Activated naive CD4-positive, alpha-beta T cell treated with anti-CD3 and anti-CD28 coated beads, Interleukin-2, amount 50 U/mL, for 72 hours (primary cell): Measurements from ENCODE around the gene USP5. TPM values are rescaled to one million over a fixed set of nuclear protein-coding genes. Genes with fewer than 3 reads are reported as not detected.

Experiments
- ATAC-seq, 2 donors: fragments of 150-1000 bp; cut with Tn5 transposase; 2 replicates each; pipeline ENCODE4 v1.10.0; 2021; ENCODE audit warnings: mild to moderate bottlenecking in 2 of 2, moderate library complexity in 2 of 2
- DNase-seq, 2 donors: peaks; one replicate each; pipeline ENCODE4 v3.0.0; 2021 to 2022; ENCODE audit warnings: low spot score in 2 of 2
- H3K27ac Mint-ChIP-seq, 2 donors: one replicate each; pipeline ENCODE4 v1.8.0; 2022; ENCODE audit warnings: mild to moderate bottlenecking in 2 of 2, mixed read lengths in 2 of 2
- H3K36me3 Mint-ChIP-seq, 2 donors: one replicate each; pipeline ENCODE4 v1.8.0; 2022; ENCODE audit warnings: mixed read lengths in 2 of 2
- H3K9me3 Mint-ChIP-seq, 2 donors: one replicate each; pipeline ENCODE4 v1.8.0; 2022; ENCODE audit warnings: mixed read lengths in 2 of 2
- total RNA-seq, 2 donors: library from RNA; stranded (reverse); gene quantifications; one replicate each; pipeline ENCODE4 v1.2.3, GENCODE V29; 2022

Gene USP5
- total RNA-seq, 2 donors from 2014 or later, result 132 to 166 TPM

- no peak for ATAC-seq
Measured at GRCh38 chr12:6832125-6832524, 19.8 kb upstream of the USP5 start.

DNA sequence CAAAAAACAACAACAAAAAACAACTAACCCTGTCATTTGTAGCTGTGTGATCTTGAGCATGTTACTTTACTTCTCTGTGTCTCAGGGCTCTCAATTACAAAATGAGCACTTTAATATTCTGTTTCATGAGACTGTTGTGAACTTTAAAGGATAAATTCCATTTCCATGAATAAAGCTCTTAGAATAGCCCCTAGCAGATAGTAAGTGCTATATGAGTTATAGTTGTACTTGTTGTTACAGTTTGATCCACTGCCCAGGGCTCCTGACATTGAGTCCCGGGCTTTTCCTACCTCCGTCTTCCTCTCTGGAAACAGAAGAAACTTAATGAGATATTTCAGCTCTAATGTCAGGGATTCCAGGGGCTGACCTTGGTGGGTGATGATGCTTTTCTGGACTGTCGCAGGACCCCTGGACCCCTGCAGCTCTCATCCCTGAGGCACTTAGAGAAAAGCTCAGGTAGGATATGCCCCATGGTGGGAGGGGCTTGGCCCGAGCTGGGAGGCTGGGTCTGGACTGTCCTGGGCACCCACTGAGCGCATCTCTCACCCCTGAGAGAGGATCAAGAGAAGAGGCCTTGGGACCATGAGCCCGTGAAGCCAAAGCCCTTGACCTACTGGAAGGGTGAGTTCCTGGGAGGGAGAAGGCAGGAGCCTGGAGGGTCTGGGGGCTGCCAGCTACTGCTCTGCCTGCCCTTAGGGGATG lies 18.6 kb upstream of the USP5 start:
- no peaks in the 10 kb centered on the region for H3K9me3 Mint-ChIP-seq
- H3K27ac Mint-ChIP-seq, result peak overlapping the region in 1 of 2 donors; percentile 40
- DNase-seq (no peak), ATAC-seq (no peak)
- H3K36me3 Mint-ChIP-seq, result no peaks in the 10 kb centered on the region

More at GRCh38 chr12:6832125-6832524, 19.8 kb upstream of the USP5 start:
- Mint-ChIP-seq H3K27ac (no peak overlapping the region), H3K9me3 (no peaks in the 10 kb centered on the region), H3K36me3 (no peaks in the 10 kb centered on the region)
- DNase-seq, result no peak

DNA sequence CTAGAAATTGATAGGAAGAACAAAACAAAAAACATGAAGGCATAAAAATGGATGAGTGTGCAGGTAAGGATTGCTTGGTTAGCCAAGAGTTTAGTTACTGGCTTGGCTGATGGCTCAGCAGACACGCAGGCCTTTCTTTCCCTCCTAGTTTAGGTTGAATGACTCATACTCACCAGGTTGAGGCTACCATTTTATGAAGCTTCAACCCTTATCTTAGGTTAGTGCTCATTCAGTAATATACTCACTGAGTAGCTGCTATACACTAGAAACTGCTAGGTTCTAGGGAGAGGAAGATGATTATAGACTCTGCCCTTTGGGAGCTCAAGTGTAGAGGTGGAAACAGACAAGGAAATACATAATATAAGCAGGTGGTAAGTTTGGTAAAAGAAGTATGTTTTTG lies 17.7 kb upstream of the USP5 start:
- no peaks in the 10 kb centered on the region for H3K36me3 Mint-ChIP-seq
- DNase-seq (no peak), ATAC-seq (peak in 1 of 2 donors; percentile 6)
- no peaks in the 10 kb centered on the region for H3K9me3 Mint-ChIP-seq
- no peak overlapping the region for H3K27ac Mint-ChIP-seq

DNA sequence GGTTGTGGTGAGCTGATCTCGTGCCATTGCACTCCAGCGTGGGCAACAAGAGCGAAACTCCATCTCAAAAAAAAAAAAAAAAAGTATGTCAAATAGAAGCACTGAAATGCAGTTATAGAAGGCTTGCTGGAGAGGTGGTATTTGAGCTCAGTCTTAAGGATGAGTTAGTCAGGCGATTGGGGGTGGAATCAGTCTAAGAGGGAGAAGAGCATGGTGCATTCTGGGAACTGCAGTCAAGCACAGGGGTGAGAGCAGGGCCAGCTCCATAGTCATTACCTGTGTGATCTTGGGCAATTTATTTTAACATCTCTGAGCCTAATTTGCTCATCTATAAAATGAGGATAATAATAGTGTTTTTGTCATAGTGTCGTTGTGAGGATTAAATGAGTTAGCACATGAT lies 17.1 kb upstream of the USP5 start:
- ATAC-seq (no peak), DNase-seq (no peak)
- Mint-ChIP-seq H3K36me3 (no peaks in the 10 kb centered on the region), H3K9me3 (no peaks in the 10 kb centered on the region), H3K27ac (no peak overlapping the region)

- H3K36me3 Mint-ChIP-seq, result no peaks in the 10 kb centered on the region
- DNase-seq (no peak), ATAC-seq (no peak)
- H3K27ac Mint-ChIP-seq, result no peak overlapping the region
- no peaks in the 10 kb centered on the region for H3K9me3 Mint-ChIP-seq
Measured at GRCh38 chr12:6836851-6837250, 15.1 kb upstream of the USP5 start.

- DNase-seq, result no peak
- Mint-ChIP-seq H3K27ac (no peak overlapping the region), H3K36me3 (no peaks in the 10 kb centered on the region), H3K9me3 (no peaks in the 10 kb centered on the region)
- no peak for ATAC-seq
Measured at GRCh38 chr12:6837370-6838060, 14.4 kb upstream of the USP5 start.

GRCh38 chr12:6838854-6839253 lies 13.1 kb upstream of the USP5 start:
- Mint-ChIP-seq H3K36me3 (no peaks in the 10 kb centered on the region), H3K27ac (peak overlapping the region in 1 of 2 donors; percentile 55), H3K9me3 (no peaks in the 10 kb centered on the region)
- DNase-seq (no peak), ATAC-seq (no peak)

DNA sequence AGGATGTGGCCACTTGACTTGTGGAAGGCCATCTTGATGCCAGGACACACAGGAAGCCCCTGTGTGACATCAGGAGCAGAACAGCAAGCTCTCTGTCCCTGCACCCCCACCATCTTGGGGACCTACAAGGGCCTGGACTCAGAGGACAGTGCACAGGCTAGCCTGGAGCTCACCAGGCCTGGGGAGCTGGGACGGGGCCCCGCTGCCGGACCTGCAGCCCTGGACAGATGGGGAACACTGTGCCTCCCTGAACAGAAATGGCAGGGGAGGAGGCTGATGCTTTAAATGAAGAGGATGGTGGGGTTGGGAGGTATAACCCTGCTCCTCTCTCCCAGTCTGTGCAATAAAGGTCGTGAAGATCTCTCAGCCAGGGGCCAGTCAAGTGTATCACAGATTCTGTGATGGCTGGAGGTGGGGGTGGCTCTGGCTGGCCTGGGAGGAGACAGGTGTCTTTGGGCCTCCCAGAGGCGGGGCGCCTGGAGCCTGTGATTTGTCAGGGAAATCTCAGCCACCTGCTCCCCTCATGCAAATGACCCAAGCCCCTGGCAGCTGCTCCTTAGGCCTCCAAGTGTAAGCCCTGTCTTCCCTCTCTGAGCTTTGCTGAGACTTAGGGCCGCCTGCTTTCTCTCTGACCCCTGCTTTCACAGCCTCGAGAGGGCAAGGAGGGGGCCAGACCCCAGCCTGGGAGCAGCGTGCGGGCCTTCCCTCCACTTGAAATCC lies 12.3 kb upstream of the USP5 start:
- Mint-ChIP-seq H3K27ac (no peak overlapping the region), H3K9me3 (no peaks in the 10 kb centered on the region), H3K36me3 (no peaks in the 10 kb centered on the region)
- DNase-seq (no peak), ATAC-seq (no peak)

GRCh38 chr12:6840330-6840729 lies 11.6 kb upstream of the USP5 start:
- no peaks in the 10 kb centered on the region for H3K36me3 Mint-ChIP-seq

DNA sequence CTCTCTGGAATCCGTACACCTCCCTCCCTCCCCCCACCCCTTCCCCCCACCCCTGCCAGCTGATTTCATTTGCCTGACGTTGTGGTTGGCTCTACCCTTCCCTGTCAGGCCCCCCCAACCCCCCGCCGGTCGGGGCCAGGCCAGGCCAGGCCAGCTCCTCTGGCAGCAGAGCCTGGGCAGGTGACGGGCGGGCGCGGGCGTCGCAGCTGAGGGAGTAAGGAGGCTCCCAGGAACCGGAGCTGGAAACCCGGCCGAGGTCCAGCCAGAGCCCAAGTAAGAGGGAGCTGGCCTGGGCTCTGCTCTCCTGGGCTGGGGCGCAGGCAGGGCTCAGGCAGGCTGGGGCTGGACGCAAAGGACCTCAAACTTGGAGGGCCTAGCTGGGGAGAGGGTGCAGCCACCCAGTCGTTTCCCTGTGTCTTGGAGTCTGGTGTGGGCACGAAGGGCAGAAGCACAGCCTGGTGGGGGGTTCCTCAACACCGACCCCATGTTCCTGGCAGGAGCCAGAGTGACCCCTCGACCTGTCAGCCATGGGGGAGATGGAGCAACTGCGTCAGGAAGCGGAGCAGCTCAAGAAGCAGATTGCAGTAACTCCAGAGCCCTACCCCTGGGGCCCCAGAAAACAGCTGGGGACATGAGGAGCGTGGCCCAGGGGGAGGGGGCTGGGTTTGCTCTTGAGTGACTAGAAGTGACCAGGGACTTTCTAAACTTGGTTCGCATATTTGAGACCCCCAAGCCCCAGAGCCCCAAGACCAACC lies 11.0 kb upstream of the USP5 start, which contains the start of gene GNB3:
Gene GNB3 (plus strand): TSS at position 165 of the 755 bp plus-strand sequence. CDS start 363 bp downstream, at position 528.
- H3K27ac Mint-ChIP-seq, result no peak within 1 kb of the TSS
- ATAC-seq (no peak), DNase-seq (no peak)
- no peaks in the 10 kb centered on the region for H3K36me3 Mint-ChIP-seq
- H3K9me3 Mint-ChIP-seq, result no peaks in the 10 kb centered on the region

More at GRCh38 chr12:6840330-6840729, 11.6 kb upstream of the USP5 start:
- no peak for DNase-seq
- no peak for ATAC-seq
- Mint-ChIP-seq H3K27ac (no peak overlapping the region), H3K9me3 (no peaks in the 10 kb centered on the region)

- ATAC-seq, result no peak
- Mint-ChIP-seq H3K27ac (no peak overlapping the region), H3K9me3 (no peaks in the 10 kb centered on the region), H3K36me3 (no peaks in the 10 kb centered on the region)
- no peak for DNase-seq
Measured at GRCh38 chr12:6842075-6842474, 9.9 kb upstream of the USP5 start.

DNA sequence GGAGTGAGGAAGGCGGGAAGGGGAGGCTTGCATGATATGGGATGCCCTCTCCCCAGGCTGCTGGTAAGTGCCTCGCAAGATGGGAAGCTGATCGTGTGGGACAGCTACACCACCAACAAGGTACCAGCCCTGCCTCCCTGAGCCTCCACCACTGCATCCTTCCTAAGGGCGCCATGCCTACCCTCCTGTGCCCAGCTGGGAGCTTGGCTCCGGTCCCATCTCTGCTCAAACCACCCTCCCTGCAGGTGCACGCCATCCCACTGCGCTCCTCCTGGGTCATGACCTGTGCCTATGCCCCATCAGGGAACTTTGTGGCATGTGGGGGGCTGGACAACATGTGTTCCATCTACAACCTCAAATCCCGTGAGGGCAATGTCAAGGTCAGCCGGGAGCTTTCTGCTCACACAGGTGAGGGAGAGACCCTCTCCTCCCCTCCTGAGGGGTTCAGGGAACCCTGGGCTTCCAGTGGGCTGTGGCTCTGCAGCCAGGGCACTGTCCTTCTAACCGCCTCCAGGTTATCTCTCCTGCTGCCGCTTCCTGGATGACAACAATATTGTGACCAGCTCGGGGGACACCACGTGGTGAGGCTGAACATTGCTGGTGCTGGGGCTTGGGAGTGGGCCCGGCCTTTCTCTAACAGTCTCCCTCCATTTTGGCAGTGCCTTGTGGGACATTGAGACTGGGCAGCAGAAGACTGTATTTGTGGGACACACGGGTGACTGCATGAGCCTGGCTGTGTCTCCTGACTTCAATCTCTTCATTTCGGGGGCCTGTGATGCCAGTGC lies 8.6 kb upstream of the USP5 start:
- ATAC-seq, result peak in 1 of 2 donors; percentile 17
- peaks cover 0 to 8% of the 10 kb centered on the region in 2 donors for H3K36me3 Mint-ChIP-seq

DNA sequence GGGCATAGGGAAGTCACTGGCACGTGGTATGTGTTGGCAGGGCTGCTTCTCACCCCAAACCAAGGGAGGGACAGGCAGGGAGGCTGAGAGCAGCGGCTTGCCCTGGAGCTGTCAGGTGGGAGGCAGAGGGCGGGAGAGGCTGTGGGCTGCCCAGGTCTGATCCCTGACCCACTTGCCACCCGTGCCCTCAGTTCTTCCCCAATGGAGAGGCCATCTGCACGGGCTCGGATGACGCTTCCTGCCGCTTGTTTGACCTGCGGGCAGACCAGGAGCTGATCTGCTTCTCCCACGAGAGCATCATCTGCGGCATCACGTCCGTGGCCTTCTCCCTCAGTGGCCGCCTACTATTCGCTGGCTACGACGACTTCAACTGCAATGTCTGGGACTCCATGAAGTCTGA lies 6.6 kb upstream of the USP5 start:
- peaks cover 11 to 23% of the 10 kb centered on the region in 2 donors for H3K36me3 Mint-ChIP-seq
- DNase-seq (no peak), ATAC-seq (no peak)
- no peak overlapping the region for H3K27ac Mint-ChIP-seq
- H3K9me3 Mint-ChIP-seq, result no peaks in the 10 kb centered on the region

More for the DNA sequence above, 8.6 kb upstream of the USP5 start:
- no peak overlapping the region for H3K27ac Mint-ChIP-seq
- DNase-seq, result no peak
- H3K9me3 Mint-ChIP-seq, result no peaks in the 10 kb centered on the region

- ATAC-seq (no peak), DNase-seq (no peak)
- H3K36me3 Mint-ChIP-seq, result peaks cover 21 to 25% of the 10 kb centered on the region in 2 donors
Measured at GRCh38 chr12:6846316-6846869, 5.6 kb upstream of the USP5 start.

DNA sequence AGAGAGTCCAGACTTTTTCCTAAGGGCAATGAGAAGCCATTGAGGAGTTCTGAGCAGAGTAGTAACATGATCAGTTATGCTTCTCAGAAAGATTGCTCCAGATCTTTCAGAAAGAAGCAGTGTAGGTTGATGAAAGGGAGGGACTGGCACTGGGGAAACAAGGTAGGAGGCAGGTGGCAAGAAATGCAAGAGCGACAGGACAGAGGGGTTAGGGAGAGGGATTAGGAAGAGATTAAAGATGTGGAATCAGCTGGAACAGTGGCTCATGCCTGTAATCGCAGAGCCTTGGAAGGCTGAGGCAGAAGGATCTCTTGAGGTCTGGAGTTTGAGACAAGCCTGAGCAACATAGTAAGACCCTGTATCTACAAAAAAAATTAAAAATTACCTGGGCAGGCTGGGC lies 4.3 kb upstream of the USP5 start:
- ATAC-seq (no peak), DNase-seq (no peak)
- H3K27ac Mint-ChIP-seq, result peak overlapping the region in 1 of 2 donors; percentile 82
- H3K36me3 Mint-ChIP-seq, result peaks cover 21 to 25% of the 10 kb centered on the region in 2 donors
- H3K9me3 Mint-ChIP-seq, result no peaks in the 10 kb centered on the region

More at GRCh38 chr12:6846316-6846869, 5.6 kb upstream of the USP5 start:
- no peaks in the 10 kb centered on the region for H3K9me3 Mint-ChIP-seq
- H3K27ac Mint-ChIP-seq, result peak overlapping the region in 1 of 2 donors; percentile 52

- no peak for DNase-seq
- Mint-ChIP-seq H3K36me3 (peaks cover 32 to 35% of the 10 kb centered on the region in 2 donors), H3K9me3 (no peaks in the 10 kb centered on the region), H3K27ac (peak overlapping the region; percentile 44 to 97)
- ATAC-seq, result no peak
Measured at GRCh38 chr12:6849427-6849826, 2.5 kb upstream of the USP5 start.
